SK-N-SH (cell line): ENCODE measurements around the gene C7. TPM values are rescaled to one million over a fixed set of nuclear protein-coding genes. Genes with fewer than 3 reads are reported as not detected.

Source experiments
- CTCF ChIA-PET: fragments of 300-600, 350-600 bp; formaldehyde crosslinking; extraction: SDS; loops from one replicate; lab custom pipeline; 2021; lab: Yijun Ruan, JAX
- POLR2A ChIA-PET: fragments of 350-600 bp; sonication (Branson Sonifier 250); formaldehyde crosslinking; extraction: SDS; loops from one replicate; lab custom pipeline; 2020; ENCODE audit warnings: antibody characterized with exemption, inconsistent platforms; lab: Yijun Ruan, JAX
- DNase-seq: peaks from one replicate; pipeline ENCODE4 v3.0.0; 2012
- H2AFZ ChIP-seq: fragments of 200-600 bp; sonication (generic); 2 replicates; pipeline ENCODE4 v1.8.1; 2016; ENCODE audit warnings: antibody characterized with exemption, mild to moderate bottlenecking, low read depth
- H3F3A ChIP-seq: fragments of 200-600 bp; sonication (generic); replicated peaks from 2 replicates; pipeline ENCODE3; 2016; ENCODE audit warnings: antibody characterized with exemption, mild to moderate bottlenecking; ENCODE audit not compliant: insufficient read depth
- H3K27ac ChIP-seq, 2 experiments: fragments of 200-500 bp in 1 of 2; fragments of 200-600 bp in 1 of 2; sonication (Bioruptor generic) in 1 of 2; sonication (generic), shearing (Covaris generic) in 1 of 2; 2 replicates each; pipeline versions ENCODE4 v1.5.1 to v1.6.1; 2014 to 2016; ENCODE audit warnings: low read depth in 2 of 2, inconsistent platforms in 1 of 2, low read length in 1 of 2, mild to moderate bottlenecking in 1 of 2, mixed read lengths in 1 of 2
- H3K27me3 ChIP-seq: fragments of 200-600 bp; sonication (generic), shearing (Covaris generic); 2 replicates; pipeline ENCODE4 v1.6.1; 2016; ENCODE audit warnings: mixed run types; ENCODE audit not compliant: insufficient read depth
- H3K36me3 ChIP-seq, 2 experiments: fragments of 200-500 bp in 1 of 2; fragments of 200-600 bp in 1 of 2; sonication (Bioruptor generic) in 1 of 2; sonication (generic) in 1 of 2; replicated peaks in 1 of 2; 2 replicates each; pipeline versions ENCODE3 to v1.5.1; 2014 to 2016; ENCODE audit warnings: low read length in 1 of 2, mild to moderate bottlenecking in 1 of 2; ENCODE audit not compliant: insufficient read depth in 2 of 2, control insufficient read depth in 1 of 2
- H3K4me1 ChIP-seq, 2 experiments: fragments of 200-500 bp in 1 of 2; fragments of 200-600 bp in 1 of 2; sonication (Bioruptor generic) in 1 of 2; sonication (generic), shearing (Covaris generic) in 1 of 2; 2 replicates each; pipeline versions ENCODE4 v1.5.1 to v1.6.1; 2014 to 2016; ENCODE audit warnings: low read depth in 1 of 2, low read length in 1 of 2, mixed run types in 1 of 2; ENCODE audit not compliant: insufficient read depth in 2 of 2, control insufficient read depth in 1 of 2
- H3K4me2 ChIP-seq: fragments of 200-600 bp; sonication (generic), shearing (Covaris generic); 2 replicates; pipeline ENCODE4 v1.6.1; 2017; ENCODE audit warnings: mixed run types
- H3K4me3 ChIP-seq, 2 experiments: fragments of 200-500 bp in 1 of 2; fragments of 200-600 bp in 1 of 2; sonication (Bioruptor generic) in 1 of 2; sonication (generic), shearing (Covaris generic) in 1 of 2; 2 replicates each; pipeline versions ENCODE4 v1.5.1 to v1.8.1; 2014 to 2016; ENCODE audit warnings: low read depth in 2 of 2, inconsistent platforms in 1 of 2, low read length in 1 of 2, mild to moderate bottlenecking in 1 of 2, mixed read lengths in 1 of 2, moderate library complexity in 1 of 2
- H3K79me2 ChIP-seq: fragments of 200-600 bp; sonication (generic); 2 replicates; pipeline ENCODE4 v1.8.1; 2017; ENCODE audit warnings: mild to moderate bottlenecking; ENCODE audit not compliant: insufficient read depth
- H3K9ac ChIP-seq: fragments of 200-600 bp; sonication (generic); 2 replicates; pipeline ENCODE4 v1.6.1; 2017; ENCODE audit warnings: mixed run types
- H3K9me2 ChIP-seq: fragments of 200-600 bp; sonication (generic); 2 replicates; pipeline ENCODE4 v1.6.1; 2017; ENCODE audit warnings: mixed run types
- H3K9me3 ChIP-seq: fragments of 200-600 bp; sonication (generic); 2 replicates; pipeline ENCODE4 v1.6.1; 2017; ENCODE audit warnings: mixed run types, mild to moderate bottlenecking, moderate library complexity
- H4K20me1 ChIP-seq: fragments of 200-600 bp; sonication (generic); 2 replicates; pipeline ENCODE4 v1.6.1; 2017; ENCODE audit warnings: mild to moderate bottlenecking, mixed run types; ENCODE audit not compliant: insufficient read depth
- CTCF ChIP-seq: fragments of 200-600 bp; sonication (generic); IDR thresholded peaks from 2 replicates; pipeline ENCODE4 v1.6.1; 2017; ENCODE audit warnings: antibody characterized with exemption, mild to moderate bottlenecking, moderate library complexity
- EZH2phosphoT487 ChIP-seq: fragments of 200-600 bp; sonication (generic); IDR thresholded peaks from 2 replicates; pipeline ENCODE4 v1.6.1; 2017; ENCODE audit warnings: low read depth, mixed run types, mild to moderate bottlenecking, antibody characterized with exemption, moderate library complexity, borderline replicate concordance
- FOSL2 ChIP-seq: IDR thresholded peaks from 2 replicates; pipeline ENCODE4 v1.4.0; 2012; ENCODE audit warnings: low read depth, mild to moderate bottlenecking, moderate library complexity, borderline replicate concordance
- FOXJ3 ChIP-seq: sonication (generic); formaldehyde crosslinking; IDR thresholded peaks from 2 replicates; pipeline ENCODE4 v1.5.1; 2020; ENCODE audit warnings: mild to moderate bottlenecking, missing genetic modification reagents
- FOXM1 ChIP-seq: IDR thresholded peaks from 2 replicates; pipeline ENCODE4 v1.4.0; 2012; ENCODE audit warnings: low read depth, mild to moderate bottlenecking
- GABPA ChIP-seq: IDR thresholded peaks from 2 replicates; pipeline ENCODE4 v1.4.0; 2012; ENCODE audit warnings: low read depth, mild to moderate bottlenecking
- JUND ChIP-seq: IDR thresholded peaks from 2 replicates; pipeline ENCODE4 v1.4.0; 2012
- PBX3 ChIP-seq: IDR thresholded peaks from 2 replicates; pipeline ENCODE4; 2012
- RXRA ChIP-seq: IDR thresholded peaks from 2 replicates; pipeline ENCODE4 v1.4.0; 2012; ENCODE audit warnings: low read depth, mild to moderate bottlenecking, borderline replicate concordance
- SIN3A ChIP-seq: IDR thresholded peaks from 2 replicates; pipeline ENCODE4 v1.6.1; 2012; ENCODE audit warnings: low read depth, mild to moderate bottlenecking, low read length, moderate library complexity, borderline replicate concordance
- SMC3 ChIP-seq: IDR thresholded peaks from 2 replicates; pipeline ENCODE4 v1.6.1; 2012; ENCODE audit warnings: low read depth, low read length, improper control_type of control experiment
- TCF12 ChIP-seq: IDR thresholded peaks from 2 replicates; pipeline ENCODE4 v1.4.0; 2012
- TEAD4 ChIP-seq: IDR thresholded peaks from 2 replicates; pipeline ENCODE4 v1.4.0; 2012; ENCODE audit warnings: mild to moderate bottlenecking, borderline replicate concordance; ENCODE audit not compliant: insufficient read depth
- YY1 ChIP-seq: IDR thresholded peaks from 2 replicates; pipeline ENCODE4 v1.4.0; 2012; ENCODE audit warnings: low read depth, mild to moderate bottlenecking
- WGBS: methylation state at CpG from one replicate; pipeline ENCODE4 v1.1.6; 2017; ENCODE audit warnings: low lambda C conversion rate; 5-methylcytosine and 5-hydroxymethylcytosine counted together
- polyA plus RNA-seq, 3 experiments: library from polyadenylated mRNA; depleted of rRNA; stranded (reverse); fragments of >200 nt; gene quantifications; 2 replicates each; pipeline ENCODE4 v1.2.3, GENCODE V29; 2012
- TF ChIP-seq, protein P1 (sequence below): fragments of 150-350 bp; IDR thresholded peaks from 2 replicates; pipeline ENCODE4 v1.6.1; 2016; ENCODE audit warnings: mild to moderate bottlenecking, low read depth, low read length
- TF ChIP-seq, protein P2 (sequence below): IDR thresholded peaks from 2 replicates; pipeline ENCODE4 v1.4.0; 2012; ENCODE audit warnings: low read depth, borderline replicate concordance

Gene C7
- polyA plus RNA-seq, 1 of the 3 experiments (the other 2 are of a cell fraction), result 11.1 TPM

GRCh38 chr5:40958811-40959210 lies 49.5 kb downstream of the C7 start:
- Histone ChIP-seq H3K27ac (no peak overlapping the region), H3F3A (no peaks in the 10 kb centered on the region), H3K4me1 (no peaks in the 10 kb centered on the region), H3K4me3 (no peak overlapping the region), H3K9ac (no peak overlapping the region), H3K27me3 (no peaks in the 10 kb centered on the region)
- no peak for TF ChIP-seq TCF12
- TF ChIP-seq, protein P1, sequence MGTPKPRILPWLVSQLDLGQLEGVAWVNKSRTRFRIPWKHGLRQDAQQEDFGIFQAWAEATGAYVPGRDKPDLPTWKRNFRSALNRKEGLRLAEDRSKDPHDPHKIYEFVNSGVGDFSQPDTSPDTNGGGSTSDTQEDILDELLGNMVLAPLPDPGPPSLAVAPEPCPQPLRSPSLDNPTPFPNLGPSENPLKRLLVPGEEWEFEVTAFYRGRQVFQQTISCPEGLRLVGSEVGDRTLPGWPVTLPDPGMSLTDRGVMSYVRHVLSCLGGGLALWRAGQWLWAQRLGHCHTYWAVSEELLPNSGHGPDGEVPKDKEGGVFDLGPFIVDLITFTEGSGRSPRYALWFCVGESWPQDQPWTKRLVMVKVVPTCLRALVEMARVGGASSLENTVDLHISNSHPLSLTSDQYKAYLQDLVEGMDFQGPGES, result no peak
- TF ChIP-seq PBX3, result no peak
- no peak for TF ChIP-seq CTCF
- no peak for TF ChIP-seq YY1
- TF ChIP-seq TEAD4, result no peak
- no peak for TF ChIP-seq RXRA
- TF ChIP-seq, all 33 proteins: peak for 0
- Histone ChIP-seq H3K9me2 (no peaks in the 10 kb centered on the region), H3K79me2 (no peaks in the 10 kb centered on the region), H2AFZ (no peak overlapping the region), H4K20me1 (no peaks in the 10 kb centered on the region), H3K4me2 (no peak overlapping the region), H3K9me3 (no peaks in the 10 kb centered on the region), H3K36me3 (peaks cover 0 to 11% of the 10 kb centered on the region in 2 experiments)
- 42% methylated on average over 5 of the region's 5 CpGs for WGBS
- no peak for DNase-seq
- ChIA-PET POLR2A (no interaction called here), CTCF (no interaction called here)

- TF ChIP-seq GABPA (no peak), SIN3A (no peak), TEAD4 (no peak), EZH2phosphoT487 (no peak), FOSL2 (no peak), YY1 (no peak), JUND (no peak), FOXJ3 (no peak), FOXM1 (no peak), PBX3 (no peak), SMC3 (no peak)
- TF ChIP-seq, protein P2, sequence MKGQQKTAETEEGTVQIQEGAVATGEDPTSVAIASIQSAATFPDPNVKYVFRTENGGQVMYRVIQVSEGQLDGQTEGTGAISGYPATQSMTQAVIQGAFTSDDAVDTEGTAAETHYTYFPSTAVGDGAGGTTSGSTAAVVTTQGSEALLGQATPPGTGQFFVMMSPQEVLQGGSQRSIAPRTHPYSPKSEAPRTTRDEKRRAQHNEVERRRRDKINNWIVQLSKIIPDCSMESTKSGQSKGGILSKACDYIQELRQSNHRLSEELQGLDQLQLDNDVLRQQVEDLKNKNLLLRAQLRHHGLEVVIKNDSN, result no peak
- no peaks in the 10 kb centered on the region for H3K27me3 ChIP-seq
- POLR2A ChIA-PET, result no interaction called here
Observed at GRCh38 chr5:40960037-40960436, 50.7 kb downstream of the C7 start.

More at GRCh38 chr5:40960037-40960436, 50.7 kb downstream of the C7 start:
- H3K9ac ChIP-seq, result no peak overlapping the region
- no peak overlapping the region for H3K27ac ChIP-seq
- no peaks in the 10 kb centered on the region for H4K20me1 ChIP-seq
- no peaks in the 10 kb centered on the region for H3F3A ChIP-seq
- no peaks in the 10 kb centered on the region for H3K4me1 ChIP-seq
- H3K9me3 ChIP-seq, result no peaks in the 10 kb centered on the region
- peaks cover 0 to 16% of the 10 kb centered on the region in 2 experiments for H3K36me3 ChIP-seq
- 50% methylated on average over 1 of the region's 1 CpG for WGBS
- no peak overlapping the region for H2AFZ ChIP-seq
- H3K9me2 ChIP-seq, result no peaks in the 10 kb centered on the region
- CTCF ChIA-PET, result interaction anchor here (1.0 to 1.9 kb wide), 3 partner anchors 10 to 55 kb away, joined by 3 to 5 read pairs (median 3); no protein-coding TSS in a partner anchor
- no peak for DNase-seq
- no peaks in the 10 kb centered on the region for H3K79me2 ChIP-seq
- H3K4me3 ChIP-seq, result no peak overlapping the region
- H3K4me2 ChIP-seq, result no peak overlapping the region
